H1 (cell line): ENCODE data around the gene A3GALT2. TPM values are rescaled to one million over a fixed set of nuclear protein-coding genes. Genes with fewer than 3 reads are reported as not detected.

Experiments
- CTCF ChIA-PET: fragments of 300-600 bp; sonication (Branson Sonifier 250); formaldehyde crosslinking; loops from one replicate; lab custom pipeline; 2021; ENCODE audit not compliant: partially characterized antibody; lab: Charles Lee
- POLR2A ChIA-PET: fragments of 300-600 bp; sonication (Branson Sonifier 250); formaldehyde crosslinking; loops from one replicate; lab custom pipeline; 2021; ENCODE audit warnings: inconsistent platforms; ENCODE audit not compliant: partially characterized antibody; lab: Charles Lee
- DNase-seq, 2 experiments: peaks; one replicate each; pipeline versions ENCODE4 v3.0.0 to v3.0.0-alpha.2; 2010 to 2022; ENCODE audit warnings: low spot score in 2 of 2, low read depth in 1 of 2, mixed read lengths in 1 of 2
- FAIRE-seq: peaks from 2 replicates; lab custom pipeline; 2011; peaks lifted over from hg19 to GRCh38; lab: Jason Lieb, UNC
- H2AFZ ChIP-seq: 2 replicates; pipeline ENCODE4 v1.8.1; 2012; ENCODE audit warnings: low read length, inconsistent platforms
- H2AK5ac ChIP-seq: 2 replicates; pipeline ENCODE4 v1.6.1; 2013; ENCODE audit warnings: low read depth, low read length
- H2BK120ac ChIP-seq: replicated peaks from 2 replicates; pipeline ENCODE3; 2013; ENCODE audit warnings: low read depth, low read length, inconsistent platforms
- H2BK12ac ChIP-seq: 2 replicates; pipeline ENCODE4 v1.6.1; 2013; ENCODE audit warnings: low read depth, low read length
- H2BK15ac ChIP-seq: 2 replicates; pipeline ENCODE4 v1.6.1; 2013; ENCODE audit warnings: low read length
- H2BK20ac ChIP-seq: 2 replicates; pipeline ENCODE4 v1.6.1; 2013; ENCODE audit warnings: low read length
- H2BK5ac ChIP-seq: 2 replicates; pipeline ENCODE4 v1.6.1; 2013; ENCODE audit warnings: low read depth, low read length
- H3K14ac ChIP-seq: 2 replicates; pipeline ENCODE4 v1.6.1; 2013; ENCODE audit warnings: inconsistent platforms; ENCODE audit not compliant: insufficient read length
- H3K18ac ChIP-seq: 2 replicates; pipeline ENCODE4 v1.6.1; 2013; ENCODE audit warnings: low read length; ENCODE audit errors: extremely low read depth
- H3K23ac ChIP-seq: 2 replicates; pipeline ENCODE4 v1.6.1; 2013; ENCODE audit warnings: inconsistent platforms; ENCODE audit not compliant: insufficient read length
- H3K23me2 ChIP-seq: 2 replicates; pipeline ENCODE4 v1.6.1; 2013; ENCODE audit warnings: low read depth, low read length
- H3K27ac ChIP-seq: 2 replicates; pipeline ENCODE4 v1.6.1; 2011; ENCODE audit warnings: low read depth, low read length, inconsistent platforms
- H3K27me3 ChIP-seq, 4 experiments: replicated peaks in 1 of 4; 1 replicate in 1 of 4; 2 replicates in 3 of 4; pipeline versions ENCODE4 v1.6.1 to v1.8.1; 2011 to 2013; ENCODE audit warnings: low read length in 3 of 4, mild to moderate bottlenecking in 3 of 4, inconsistent platforms in 2 of 4, mixed read lengths in 2 of 4, moderate library complexity in 1 of 4; ENCODE audit not compliant: control insufficient read depth in 3 of 4, insufficient read depth in 3 of 4; ENCODE audit errors: extremely low read depth in 1 of 4
- H3K36me3 ChIP-seq, 4 experiments: 2 replicates each; pipeline versions ENCODE4 v1.6.1 to v1.8.1; 2011 to 2013; ENCODE audit warnings: mild to moderate bottlenecking in 4 of 4, low read length in 3 of 4, moderate library complexity in 2 of 4, control low read depth in 1 of 4, inconsistent platforms in 1 of 4; ENCODE audit not compliant: insufficient read depth in 4 of 4, control insufficient read depth in 2 of 4
- H3K4ac ChIP-seq: replicated peaks from 2 replicates; pipeline ENCODE3; 2013; ENCODE audit warnings: low read length, low read depth, mixed read lengths, inconsistent platforms; ENCODE audit not compliant: insufficient read length
- H3K4me1 ChIP-seq, 4 experiments: replicated peaks in 1 of 4; 1 replicate in 1 of 4; 2 replicates in 3 of 4; pipeline versions ENCODE4 v1.6.1 to v1.8.1; 2011 to 2013; ENCODE audit warnings: low read length in 3 of 4, inconsistent platforms in 2 of 4, mixed read lengths in 1 of 4; ENCODE audit not compliant: insufficient read depth in 4 of 4, control insufficient read depth in 3 of 4
- H3K4me2 ChIP-seq, 2 experiments: 2 replicates each; pipeline versions ENCODE4 v1.6.1 to v1.8.1; 2011 to 2013; ENCODE audit warnings: low read depth in 2 of 2, low read length in 2 of 2, control low read depth in 1 of 2, inconsistent platforms in 1 of 2, mild to moderate bottlenecking in 1 of 2; ENCODE audit not compliant: insufficient read depth in 1 of 2
- H3K4me3 ChIP-seq, 4 experiments: fragments of 200-600, 300-600 bp in 1 of 4; sonication (generic), shearing (Covaris generic), sonication (Bioruptor Twin) in 1 of 4; 2 replicates each; pipeline versions ENCODE4 v1.5.1 to v1.8.1; 2011 to 2016; ENCODE audit warnings: low read length in 4 of 4, low read depth in 3 of 4, control low read depth in 2 of 4, inconsistent platforms in 2 of 4, mild to moderate bottlenecking in 2 of 4, mixed read lengths in 1 of 4, moderate library complexity in 1 of 4; ENCODE audit not compliant: insufficient read depth in 2 of 4; ENCODE audit errors: extremely low read depth in 1 of 4
- H3K56ac ChIP-seq: replicated peaks from 2 replicates; pipeline ENCODE3; 2013; ENCODE audit warnings: low read depth, mild to moderate bottlenecking, mixed read lengths, low read length, inconsistent platforms; ENCODE audit not compliant: insufficient read length
- H3K79me1 ChIP-seq: 2 replicates; pipeline ENCODE4 v1.6.1; 2013; ENCODE audit warnings: low read depth, low read length, control low read depth
- H3K79me2 ChIP-seq, 2 experiments: 2 replicates each; pipeline versions ENCODE4 v1.6.1 to v1.8.1; 2012 to 2013; ENCODE audit warnings: low read length in 2 of 2, mild to moderate bottlenecking in 2 of 2, inconsistent platforms in 1 of 2; ENCODE audit not compliant: insufficient read depth in 2 of 2, control insufficient read depth in 1 of 2
- H3K9ac ChIP-seq, 4 experiments: replicated peaks in 1 of 4; 1 replicate in 1 of 4; 2 replicates in 3 of 4; pipeline versions ENCODE4 v1.6.1 to v1.8.1; 2011 to 2013; ENCODE audit warnings: low read depth in 3 of 4, low read length in 3 of 4, control low read depth in 2 of 4, mild to moderate bottlenecking in 2 of 4, moderate library complexity in 2 of 4, inconsistent platforms in 1 of 4; ENCODE audit errors: extremely low read depth in 1 of 4
- H3K9me3 ChIP-seq, 2 experiments: 2 replicates each; pipeline versions ENCODE4 v1.6.1 to v1.8.1; 2012 to 2013; ENCODE audit warnings: mild to moderate bottlenecking in 2 of 2, moderate library complexity in 2 of 2, control low read depth in 1 of 2, inconsistent platforms in 1 of 2, low read depth in 1 of 2, low read length in 1 of 2, mixed read lengths in 1 of 2; ENCODE audit not compliant: insufficient read depth in 2 of 2
- H4K20me1 ChIP-seq, 2 experiments: replicated peaks in 1 of 2; 2 replicates each; pipeline versions ENCODE3 to v1.8.1; 2011 to 2013; ENCODE audit warnings: inconsistent platforms in 2 of 2, low read length in 2 of 2, mild to moderate bottlenecking in 1 of 2; ENCODE audit not compliant: insufficient read depth in 2 of 2, control insufficient read depth in 1 of 2
- H4K5ac ChIP-seq: 2 replicates; pipeline ENCODE4 v1.6.1; 2013; ENCODE audit warnings: low read length, low read depth, mixed read lengths, inconsistent platforms; ENCODE audit not compliant: insufficient read length
- H4K8ac ChIP-seq: 2 replicates; pipeline ENCODE4 v1.8.0; 2013; ENCODE audit warnings: mild to moderate bottlenecking, moderate library complexity, low read length, inconsistent platforms; ENCODE audit not compliant: insufficient read depth; ENCODE audit errors: extremely low read depth
- H4K91ac ChIP-seq: replicated peaks from 2 replicates; pipeline ENCODE3; 2013; ENCODE audit warnings: low read length, mixed read lengths, inconsistent platforms; ENCODE audit not compliant: insufficient read length
- ATF3 ChIP-seq: IDR thresholded peaks from 2 replicates; pipeline ENCODE4 v1.6.1; 2011; ENCODE audit warnings: low read depth, mild to moderate bottlenecking, low read length; ENCODE audit not compliant: insufficient read depth
- CHD1 ChIP-seq: IDR thresholded peaks from 2 replicates; pipeline ENCODE4 v1.6.1; 2012; ENCODE audit warnings: low read depth, low read length, improper control_type of control experiment
- RXRA ChIP-seq: IDR thresholded peaks from 2 replicates; pipeline ENCODE4 v1.6.1; 2011; ENCODE audit warnings: low read depth, mild to moderate bottlenecking, low read length, moderate library complexity; ENCODE audit not compliant: insufficient read depth
- YY1 ChIP-seq: IDR thresholded peaks from 2 replicates; pipeline ENCODE4 v1.6.1; 2011; ENCODE audit warnings: low read depth, mild to moderate bottlenecking, low read length
- WGBS, 2 experiments: shearing (Covaris generic) in 1 of 2; methylation state at CpG; one replicate each; pipeline versions ENCODE4 v1.1.6 to v1.1.7; 2013 to 2015; ENCODE audit warnings: low lambda C conversion rate in 2 of 2, mixed read lengths in 2 of 2, inconsistent platforms in 1 of 2, low coverage in 1 of 2, missing lambda C conversion rate in 1 of 2; ENCODE audit not compliant: insufficient replicate concordance in 2 of 2, insufficient coverage in 1 of 2, insufficient read length in 1 of 2; ENCODE audit errors: extremely low coverage in 1 of 2, missing lambda C conversion rate in 1 of 2; 5-methylcytosine and 5-hydroxymethylcytosine counted together
- polyA plus RNA-seq, 7 experiments: library from polyadenylated mRNA; depleted of rRNA in 3 of 7; stranded (reverse) in 5 of 7; unstranded in 2 of 7; fragments of >200 nt in 5 of 7; fragments of 200-250 nt in 2 of 7; gene quantifications; 1 replicate in 5 of 7; 2 replicates in 1 of 7; 4 replicates in 1 of 7; pipeline versions ENCODE4 v1.2.1 to v1.2.3, GENCODE V29; 2011 to 2013; ENCODE audit warnings: missing spikeins in 2 of 7, mixed read lengths in 2 of 7
- total RNA-seq: library from RNA; stranded (reverse); fragmentation: NEBNext Ultra II Directional; extraction: Animal tissue kit (Norgen Biotek cat#: 25700); gene quantifications from 2 replicates; pipeline ENCODE4 v1.2.1, GENCODE V29; 2021

The A3GALT2 gene
- total and polyA plus RNA-seq, 2 of the 8 experiments (the other 6 are each of a cell fraction or from before 2014, with no cell fraction given) = not detected

GRCh38 chr1:33353531-33353930 lies 32.6 kb upstream of the A3GALT2 start:
- Histone ChIP-seq H3K4me1 (peaks cover 2 to 10% (median 5%) of the 10 kb centered on the region in 4 experiments), H4K8ac (no peak overlapping the region), H3K9me3 (peaks cover 0 to 3% of the 10 kb centered on the region in 2 experiments; a peak in 1 of 4 replicates), H3K79me1 (no peaks in the 10 kb centered on the region), H2BK15ac (no peak overlapping the region), H3K23me2 (peaks cover 10% of the 10 kb centered on the region), H3K79me2 (no peaks in the 10 kb centered on the region), H3K27me3 (peaks cover 36 to 73% (median 61%) of the 10 kb centered on the region in 4 experiments), H3K27ac (no peak overlapping the region), H3K4me3 (no peak overlapping the region), H4K91ac (no peak overlapping the region), H3K56ac (no peak overlapping the region), H3K23ac (no peak overlapping the region), H3K36me3 (no peaks in the 10 kb centered on the region), H3K4ac (no peak overlapping the region), H2AFZ (no peak overlapping the region), H3K14ac (no peak overlapping the region), H3K4me2 (no peak overlapping the region), H2BK12ac (no peak overlapping the region), H2AK5ac (no peak overlapping the region), H3K18ac (no peak overlapping the region), H3K9ac (no peak overlapping the region), H2BK120ac (no peak overlapping the region), H4K5ac (no peak overlapping the region), H4K20me1 (peaks cover under 1 to 12% of the 10 kb centered on the region in 2 experiments), H2BK5ac (no peak overlapping the region), H2BK20ac (no peak overlapping the region)
- WGBS, 2 experiments = 89% methylated on average over 5 of the region's 5 CpGs; no CpG with 5 or more reads in 1 of the 2 experiments
- ChIA-PET POLR2A (no interaction called here), CTCF (interaction anchor here (1.0 to 2.5 kb wide), 4 partner anchors 15 to 171 kb away, joined by 3 to 8 read pairs (median 4); no protein-coding TSS in a partner anchor)
- FAIRE-seq (no peak), DNase-seq (no peak)
- TF ChIP-seq RXRA = no peak
- no peak for TF ChIP-seq YY1
- no peak for TF ChIP-seq CHD1
- no peak for TF ChIP-seq ATF3
